ENCODE results near the gene TM2D3. TPM values are rescaled to one million over a fixed set of nuclear protein-coding genes. Genes with fewer than 3 reads are reported as not detected.

The TM2D3 gene
- total RNA-seq, 1 experiment from 2014 or later, result 34.9 TPM

DNA sequence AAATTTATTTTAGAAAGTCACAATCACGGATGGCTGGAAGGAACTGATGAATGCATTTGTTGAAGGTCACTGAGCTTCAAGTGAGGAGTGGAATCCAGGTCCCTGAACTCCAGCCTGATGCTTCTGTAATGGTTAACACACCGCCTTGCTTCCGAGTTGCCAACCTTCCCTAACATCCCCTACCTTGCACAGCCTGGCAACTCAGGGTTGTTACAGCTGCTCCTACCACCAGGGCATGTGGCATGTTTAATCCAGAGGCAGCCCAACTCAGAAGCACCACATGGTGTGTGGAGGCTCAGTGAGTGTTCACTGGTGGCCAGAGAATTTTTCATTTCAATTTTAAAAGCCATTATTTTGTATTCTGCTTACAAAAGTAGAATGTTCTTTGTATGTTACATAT is 4.9 kb downstream of the TM2D3 start:
- Histone ChIP-seq H3K79me1 (ENCODE audit: insufficient read depth, low read depth, low read length, poor library complexity, severe bottlenecking) (no peaks in the 10 kb centered on the region), H3K79me2 (ENCODE audit: insufficient read depth, low read length) (peaks cover 3% of the 10 kb centered on the region; the same call in 1 of the 2 replicates), H3K23me2 (ENCODE audit: insufficient read length, low read depth, low read length, poor library complexity, severe bottlenecking) (no peaks in the 10 kb centered on the region), H3K4ac (ENCODE audit: low read depth, low read length) (no peak overlapping the region), H2BK20ac (ENCODE audit: low read depth, low read length, poor library complexity, severe bottlenecking) (no peak overlapping the region), H4K5ac (ENCODE audit: insufficient read length, low read depth, low read length) (no peak overlapping the region), H2AFZ (ENCODE audit: low read length) (no peak overlapping the region), H3K4me1 (ENCODE audit: insufficient read depth, low read length) (no peaks in the 10 kb centered on the region), H3T11ph (ENCODE audit: low read length) (no peak overlapping the region), H2BK15ac (ENCODE audit: low read depth, low read length) (no peak overlapping the region), H3K9ac (ENCODE audit: extremely low read depth, insufficient read length, low read length) (no peak overlapping the region), H3K56ac (ENCODE audit: insufficient read length, low read depth, low read length) (no peak overlapping the region), H4K91ac (ENCODE audit: insufficient read length, low read depth, low read length) (no peak overlapping the region), H4K20me1 (ENCODE audit: control insufficient read depth, insufficient read depth, insufficient read length) (no peaks in the 10 kb centered on the region), H2BK12ac (ENCODE audit: insufficient read length, low read depth, low read length) (no peak overlapping the region), H3K14ac (ENCODE audit: insufficient read depth, low read length) (no peak overlapping the region), H3K9me3 (ENCODE audit: control insufficient read depth, low read depth, low read length) (no peaks in the 10 kb centered on the region), H3K27me3 (ENCODE audit: insufficient read depth, low read length) (no peaks in the 10 kb centered on the region), H4K8ac (replicated peaks; ENCODE audit: insufficient read length, low read depth, low read length) (no peak overlapping the region), H3K27ac (ENCODE audit: insufficient read length, low read depth, low read length) (no peak overlapping the region), H2AK5ac (ENCODE audit: insufficient read length, low read length) (no peak overlapping the region), H2BK120ac (ENCODE audit: low read depth, low read length, poor library complexity, severe bottlenecking) (no peak overlapping the region), H2BK5ac (ENCODE audit: insufficient read length, low read length) (no peak overlapping the region), H3K18ac (ENCODE audit: insufficient read length, low read depth, low read length) (no peak overlapping the region), H3K4me2 (ENCODE audit: insufficient read depth, insufficient read length, low read length) (no peak overlapping the region), H3K23ac (ENCODE audit: insufficient read length, low read depth, low read length) (no peak overlapping the region)
- DNase-seq, result no peak
- Mint-ChIP-seq H3K27me3 (ENCODE audit: low read depth) (no peaks in the 10 kb centered on the region), H3K4me1 (peaks cover 7 to 9% of the 10 kb centered on the region in 2 experiments), H3K27ac (no peak overlapping the region), H3K9me3 (no peaks in the 10 kb centered on the region), H3K36me3 (ENCODE audit: insufficient read depth in 1 of 3, low read depth in 3 of 3) (peaks cover 2 to 54% (median 43%) of the 10 kb centered on the region in 3 experiments; a peak in 5 of 7 replicates), H3K4me3 (no peak overlapping the region)
- no CpG with 5 or more reads among the region's 3 CpGs for WGBS (ENCODE audit: extremely low coverage, insufficient read length, low lambda C conversion rate)
- TF ChIP-seq, protein P1, sequence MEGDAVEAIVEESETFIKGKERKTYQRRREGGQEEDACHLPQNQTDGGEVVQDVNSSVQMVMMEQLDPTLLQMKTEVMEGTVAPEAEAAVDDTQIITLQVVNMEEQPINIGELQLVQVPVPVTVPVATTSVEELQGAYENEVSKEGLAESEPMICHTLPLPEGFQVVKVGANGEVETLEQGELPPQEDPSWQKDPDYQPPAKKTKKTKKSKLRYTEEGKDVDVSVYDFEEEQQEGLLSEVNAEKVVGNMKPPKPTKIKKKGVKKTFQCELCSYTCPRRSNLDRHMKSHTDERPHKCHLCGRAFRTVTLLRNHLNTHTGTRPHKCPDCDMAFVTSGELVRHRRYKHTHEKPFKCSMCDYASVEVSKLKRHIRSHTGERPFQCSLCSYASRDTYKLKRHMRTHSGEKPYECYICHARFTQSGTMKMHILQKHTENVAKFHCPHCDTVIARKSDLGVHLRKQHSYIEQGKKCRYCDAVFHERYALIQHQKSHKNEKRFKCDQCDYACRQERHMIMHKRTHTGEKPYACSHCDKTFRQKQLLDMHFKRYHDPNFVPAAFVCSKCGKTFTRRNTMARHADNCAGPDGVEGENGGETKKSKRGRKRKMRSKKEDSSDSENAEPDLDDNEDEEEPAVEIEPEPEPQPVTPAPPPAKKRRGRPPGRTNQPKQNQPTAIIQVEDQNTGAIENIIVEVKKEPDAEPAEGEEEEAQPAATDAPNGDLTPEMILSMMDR (conservative IDR thresholded peaks at IDR 0.05), result no peak

All from H9 (cell line).